ENCODE results near the gene ZNF444.

The ZNF444 gene

DNA sequence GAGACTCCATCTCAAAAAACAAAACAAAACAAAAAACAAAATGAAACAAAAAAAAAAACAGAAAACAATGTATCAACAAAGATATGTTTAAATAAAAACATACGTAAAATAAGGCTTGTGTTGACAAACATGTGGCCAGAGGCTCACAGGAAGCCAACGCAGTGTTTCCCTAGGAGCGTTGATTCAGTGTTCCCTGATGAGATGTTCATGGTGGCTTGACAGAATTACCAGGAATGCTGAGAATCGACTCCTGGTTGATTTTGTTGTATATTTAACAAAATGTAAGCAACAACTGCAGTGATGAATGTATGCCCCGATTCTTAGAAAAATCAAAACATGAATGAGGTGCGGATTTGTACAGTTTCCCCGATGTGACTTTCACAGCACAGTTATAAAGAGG, 11.1 kb upstream of the ZNF444 start:
- H3K4me3 ChIP-seq (ENCODE audit: low read length): no peak overlapping the region

DNA sequence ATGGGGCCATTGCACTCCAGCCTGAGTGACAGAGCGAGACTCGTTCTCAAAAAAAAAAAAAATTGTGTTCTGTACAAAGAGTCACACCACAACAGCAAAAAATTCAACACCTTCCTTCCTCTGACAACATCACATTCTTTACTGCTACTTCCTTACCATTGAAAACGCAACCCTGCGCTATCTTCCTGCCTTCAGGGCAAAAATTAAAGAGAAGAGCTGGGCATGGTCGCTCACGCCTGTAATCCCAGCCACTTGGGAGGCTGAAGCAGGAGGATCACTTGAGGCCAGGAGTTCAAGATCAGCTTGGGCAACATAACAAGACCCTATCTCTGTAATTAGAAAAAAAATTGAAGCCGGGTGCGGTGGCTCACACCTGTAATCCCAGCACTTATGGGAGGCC, 9.4 kb upstream of the ZNF444 start:
- H3K4me3 ChIP-seq (ENCODE audit: low read length): no peak overlapping the region
- no peak overlapping the region for H3K4me2 ChIP-seq (ENCODE audit: low read length)
- no peaks in the 10 kb centered on the region for H3K27me3 ChIP-seq (ENCODE audit: control insufficient read depth, insufficient read depth, low read length)
- H3K9me3 ChIP-seq (replicated peaks; ENCODE audit: low read length): no peaks in the 10 kb centered on the region
- H3K4me1 ChIP-seq (ENCODE audit: control insufficient read depth, insufficient read depth, low read length): peaks cover 14% of the 10 kb centered on the region
- no peaks in the 10 kb centered on the region for H3K36me3 ChIP-seq (ENCODE audit: insufficient read depth, low read length)
- H3K9ac ChIP-seq (ENCODE audit: low read depth, low read length): no peak overlapping the region

More for the DNA sequence above, 11.1 kb upstream of the ZNF444 start:
- Histone ChIP-seq H3K9me3 (replicated peaks; ENCODE audit: low read length) (no peaks in the 10 kb centered on the region), H3K4me1 (ENCODE audit: control insufficient read depth, insufficient read depth, low read length) (peaks cover 20% of the 10 kb centered on the region), H3K27me3 (ENCODE audit: control insufficient read depth, insufficient read depth, low read length) (no peaks in the 10 kb centered on the region), H3K9ac (ENCODE audit: low read depth, low read length) (no peak overlapping the region), H3K4me2 (ENCODE audit: low read length) (no peak overlapping the region), H3K36me3 (ENCODE audit: insufficient read depth, low read length) (no peaks in the 10 kb centered on the region)

DNA sequence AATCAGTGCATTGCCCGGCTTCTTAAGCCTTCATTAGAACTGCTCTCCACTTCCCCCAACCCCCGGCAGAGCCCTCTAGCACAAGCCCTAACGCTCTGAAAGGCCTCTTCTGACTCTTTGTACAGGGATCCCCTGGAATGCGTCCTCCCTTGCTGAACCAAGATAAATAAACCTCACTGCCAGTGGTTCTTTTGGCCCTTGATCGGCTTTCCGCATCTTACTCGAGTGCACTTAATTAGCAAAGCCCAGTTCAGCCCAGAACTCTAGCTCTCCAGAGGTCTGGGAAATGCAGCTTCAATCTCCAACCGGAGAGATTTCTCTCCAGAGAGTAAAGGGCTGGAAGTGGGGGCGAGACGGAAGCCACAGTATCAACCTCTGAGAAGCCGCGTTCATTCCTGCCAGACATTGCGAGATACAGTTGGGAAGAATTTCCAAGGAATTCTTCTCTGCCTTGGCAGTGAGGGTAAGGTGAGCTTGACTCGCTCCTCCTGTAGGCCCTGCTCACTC, 8.7 kb upstream of the ZNF444 start:
- H3K4me1 ChIP-seq (ENCODE audit: control insufficient read depth, insufficient read depth, low read length): peaks cover 14% of the 10 kb centered on the region
- no peaks in the 10 kb centered on the region for H3K36me3 ChIP-seq (ENCODE audit: insufficient read depth, low read length)
- H3K27me3 ChIP-seq (ENCODE audit: control insufficient read depth, insufficient read depth, low read length): no peaks in the 10 kb centered on the region
- H3K9ac ChIP-seq (ENCODE audit: low read depth, low read length): no peak overlapping the region
- peak overlapping the region; percentile 23 for H3K4me2 ChIP-seq (ENCODE audit: low read length)
- no peaks in the 10 kb centered on the region for H3K9me3 ChIP-seq (replicated peaks; ENCODE audit: low read length)
- no peak overlapping the region for H3K4me3 ChIP-seq (ENCODE audit: low read length)

DNA sequence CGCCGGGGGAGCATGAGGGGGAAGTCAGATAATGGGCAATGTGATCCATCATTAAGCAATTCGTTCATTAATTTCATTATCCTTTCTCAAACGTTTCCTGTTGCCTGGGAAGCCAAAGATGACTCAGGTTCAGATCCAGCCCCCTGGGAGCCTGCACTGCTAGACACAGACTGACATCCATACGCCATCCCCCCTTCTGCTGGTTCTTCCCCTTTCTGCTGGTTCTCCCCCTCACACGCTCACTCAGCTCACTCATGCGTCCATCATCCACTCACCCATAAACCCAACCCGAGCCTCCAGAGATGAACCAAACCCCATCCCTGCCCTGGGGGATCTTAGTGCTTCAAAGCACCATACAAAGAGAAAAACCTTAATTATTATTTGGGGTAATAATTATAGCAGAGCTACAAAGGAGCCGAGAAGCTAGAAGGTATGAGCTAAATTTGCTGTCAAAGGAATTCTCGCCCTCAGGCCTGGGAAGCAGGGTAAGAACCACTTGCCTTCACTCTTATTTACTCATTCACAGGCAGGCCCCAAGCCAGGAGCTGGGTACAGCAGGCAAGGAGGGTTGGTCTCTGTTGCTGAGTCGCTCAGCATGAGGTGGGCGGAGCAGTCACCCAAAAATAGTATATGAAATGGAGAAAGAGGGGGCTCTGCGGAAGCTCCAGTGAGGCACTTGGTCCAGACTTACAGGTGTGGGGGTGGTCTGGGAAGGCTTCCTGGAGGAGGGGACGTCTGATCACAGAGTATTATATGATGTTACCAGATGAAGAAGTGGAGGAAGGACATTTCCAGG, 7.0 kb upstream of the ZNF444 start:
- Histone ChIP-seq H3K4me1 (ENCODE audit: control insufficient read depth, insufficient read depth, low read length) (peaks cover 14% of the 10 kb centered on the region), H3K36me3 (ENCODE audit: insufficient read depth, low read length) (no peaks in the 10 kb centered on the region), H3K9ac (ENCODE audit: low read depth, low read length) (no peak overlapping the region), H3K27me3 (ENCODE audit: control insufficient read depth, insufficient read depth, low read length) (no peaks in the 10 kb centered on the region), H3K4me3 (ENCODE audit: low read length) (no peak overlapping the region), H3K4me2 (ENCODE audit: low read length) (no peak overlapping the region), H3K9me3 (replicated peaks; ENCODE audit: low read length) (no peaks in the 10 kb centered on the region)

DNA sequence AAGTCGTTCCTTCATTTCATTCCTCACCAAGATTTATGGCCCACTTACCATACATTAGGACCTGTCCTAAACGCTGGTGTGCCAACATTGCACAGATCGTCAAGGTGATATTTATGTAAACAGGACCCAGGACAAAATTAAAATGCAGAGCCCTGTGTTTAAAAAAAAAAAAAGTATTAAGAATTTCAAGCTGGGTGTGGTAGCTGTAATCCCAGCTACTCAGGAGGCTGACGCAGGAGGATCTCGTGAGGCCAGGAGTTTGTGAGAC, 6.5 kb upstream of the ZNF444 start:
- no peaks in the 10 kb centered on the region for H3K9me3 ChIP-seq (replicated peaks; ENCODE audit: low read length)

DNA sequence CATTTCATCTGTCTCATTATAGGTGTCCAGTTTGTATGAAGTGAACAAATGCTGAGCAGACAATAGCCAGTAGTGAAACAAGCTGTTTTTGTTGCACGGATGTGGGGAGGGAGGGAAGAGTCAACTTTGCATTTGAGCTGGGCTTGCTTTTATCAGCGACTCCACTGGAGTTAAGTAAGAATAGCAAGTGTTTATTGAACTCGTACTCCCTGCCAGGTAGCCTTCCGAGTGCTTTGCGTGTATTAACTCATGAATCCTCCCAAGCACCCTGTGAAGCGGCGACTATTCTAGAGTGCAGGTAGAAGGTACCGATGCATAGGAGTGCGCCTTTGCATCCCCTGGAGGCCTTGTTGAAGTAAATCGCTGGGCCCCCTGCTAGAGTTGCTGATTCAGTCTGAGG, 4.7 kb upstream of the ZNF444 start:
- peaks cover 19% of the 10 kb centered on the region for H3K4me1 ChIP-seq (ENCODE audit: control insufficient read depth, insufficient read depth, low read length)
- no peaks in the 10 kb centered on the region for H3K36me3 ChIP-seq (ENCODE audit: insufficient read depth, low read length)
- no peak overlapping the region for H3K9ac ChIP-seq (ENCODE audit: low read depth, low read length)
- no peaks in the 10 kb centered on the region for H3K9me3 ChIP-seq (replicated peaks; ENCODE audit: low read length)
- no peak overlapping the region for H3K4me2 ChIP-seq (ENCODE audit: low read length)
- no peak overlapping the region for H3K4me3 ChIP-seq (ENCODE audit: low read length)
- no peaks in the 10 kb centered on the region for H3K27me3 ChIP-seq (ENCODE audit: control insufficient read depth, insufficient read depth, low read length)

More for the DNA sequence above, 6.5 kb upstream of the ZNF444 start:
- H3K4me2 ChIP-seq (ENCODE audit: low read length): no peak overlapping the region
- H3K36me3 ChIP-seq (ENCODE audit: insufficient read depth, low read length): no peaks in the 10 kb centered on the region
- no peak overlapping the region for H3K4me3 ChIP-seq (ENCODE audit: low read length)
- H3K9ac ChIP-seq (ENCODE audit: low read depth, low read length): no peak overlapping the region
- H3K27me3 ChIP-seq (ENCODE audit: control insufficient read depth, insufficient read depth, low read length): no peaks in the 10 kb centered on the region
- H3K4me1 ChIP-seq (ENCODE audit: control insufficient read depth, insufficient read depth, low read length): peaks cover 14% of the 10 kb centered on the region

DNA sequence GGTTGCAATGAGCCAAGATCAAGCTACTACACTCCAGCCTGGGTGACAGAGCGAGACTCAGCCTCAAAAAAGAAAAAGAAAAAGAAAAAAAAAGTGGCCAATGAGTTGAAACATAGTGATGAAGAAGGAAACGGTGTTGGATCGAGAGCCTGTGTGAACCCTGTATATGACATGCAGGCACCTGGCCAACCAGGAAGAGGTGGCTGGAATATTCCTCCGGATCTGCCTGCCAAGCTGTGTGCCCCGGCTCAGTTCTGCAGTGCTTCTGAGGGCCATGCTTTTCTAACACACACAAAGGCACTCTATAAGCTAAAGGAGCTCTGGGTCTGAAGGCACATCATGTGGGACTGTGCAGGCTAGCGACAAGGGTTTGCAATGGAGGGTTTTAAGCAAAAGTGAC, 3.7 kb upstream of the ZNF444 start:
- Histone ChIP-seq H3K36me3 (ENCODE audit: insufficient read depth, low read length) (no peaks in the 10 kb centered on the region), H3K4me1 (ENCODE audit: control insufficient read depth, insufficient read depth, low read length) (peaks cover 21% of the 10 kb centered on the region), H3K4me3 (ENCODE audit: low read length) (no peak overlapping the region), H3K27me3 (ENCODE audit: control insufficient read depth, insufficient read depth, low read length) (no peaks in the 10 kb centered on the region), H3K9ac (ENCODE audit: low read depth, low read length) (no peak overlapping the region), H3K4me2 (ENCODE audit: low read length) (no peak overlapping the region), H3K9me3 (replicated peaks; ENCODE audit: low read length) (no peaks in the 10 kb centered on the region)

DNA sequence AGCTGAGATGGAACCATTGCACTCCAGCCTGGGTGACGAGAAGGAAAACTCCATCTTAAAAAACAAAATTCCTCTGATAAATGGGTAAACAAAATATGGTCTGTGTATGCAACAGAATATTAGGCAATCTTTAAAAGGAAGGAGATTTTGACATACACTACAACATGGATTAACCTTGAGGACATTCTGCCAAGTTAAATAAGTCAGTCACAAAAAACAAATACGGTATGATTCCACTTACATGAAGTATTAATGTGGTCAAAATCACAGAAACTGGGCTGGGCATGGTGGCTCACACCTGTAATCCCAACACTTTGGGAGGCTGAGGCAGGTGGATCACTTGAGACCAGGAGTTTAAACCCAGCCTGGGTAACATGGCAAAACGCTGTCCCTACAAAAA, 3.0 kb upstream of the ZNF444 start:
- Histone ChIP-seq H3K27me3 (ENCODE audit: control insufficient read depth, insufficient read depth, low read length) (no peaks in the 10 kb centered on the region), H3K4me3 (ENCODE audit: low read length) (no peak overlapping the region), H3K9ac (ENCODE audit: low read depth, low read length) (no peak overlapping the region), H3K36me3 (ENCODE audit: insufficient read depth, low read length) (no peaks in the 10 kb centered on the region), H3K9me3 (replicated peaks; ENCODE audit: low read length) (no peaks in the 10 kb centered on the region), H3K4me2 (ENCODE audit: low read length) (no peak overlapping the region), H3K4me1 (ENCODE audit: control insufficient read depth, insufficient read depth, low read length) (peaks cover 18% of the 10 kb centered on the region)

DNA sequence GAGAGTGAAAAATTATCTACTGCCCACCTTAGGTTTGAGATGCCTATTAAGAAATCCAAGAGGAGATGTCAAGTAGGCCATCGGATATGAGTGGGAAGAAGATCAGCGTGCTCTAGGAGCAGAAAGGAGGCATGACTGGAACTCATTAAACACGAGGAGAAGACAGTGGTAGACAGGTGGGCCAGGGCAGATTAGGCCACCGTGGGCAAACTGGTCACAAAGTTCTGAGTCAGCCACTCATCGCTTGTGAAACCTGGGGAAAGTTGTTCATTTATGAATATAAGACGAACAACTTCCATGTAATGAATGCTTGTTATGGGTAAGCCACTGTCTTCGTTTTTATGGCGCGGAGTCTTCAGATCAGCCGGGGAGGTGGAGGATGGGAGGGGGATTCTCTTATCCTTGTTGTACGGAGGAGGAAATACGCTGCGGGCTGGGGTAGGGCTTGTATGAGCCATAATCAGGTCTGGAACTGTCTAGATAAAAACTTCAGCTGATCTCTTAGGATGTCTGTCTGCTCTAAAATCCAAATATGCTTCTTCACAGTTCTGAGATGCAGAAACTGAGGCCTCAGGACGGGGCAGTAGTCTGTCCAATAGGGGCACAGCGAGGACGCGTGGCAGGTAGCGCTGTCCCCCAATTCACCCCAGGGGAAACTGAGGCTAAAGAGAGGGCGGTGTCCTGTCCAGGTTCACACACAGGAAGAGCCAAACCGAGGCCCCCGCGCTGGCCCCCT, 1.1 kb upstream of the ZNF444 start:
- Histone ChIP-seq H3K36me3 (ENCODE audit: insufficient read depth, low read length) (no peaks in the 10 kb centered on the region), H3K4me3 (ENCODE audit: low read length) (peak overlapping the region; percentile 70), H3K27me3 (ENCODE audit: control insufficient read depth, insufficient read depth, low read length) (no peaks in the 10 kb centered on the region), H3K4me1 (ENCODE audit: control insufficient read depth, insufficient read depth, low read length) (peaks cover 11% of the 10 kb centered on the region), H3K4me2 (ENCODE audit: low read length) (peak overlapping the region; percentile 83), H3K9ac (ENCODE audit: low read depth, low read length) (peak overlapping the region; percentile 69), H3K9me3 (replicated peaks; ENCODE audit: low read length) (no peaks in the 10 kb centered on the region)

DNA sequence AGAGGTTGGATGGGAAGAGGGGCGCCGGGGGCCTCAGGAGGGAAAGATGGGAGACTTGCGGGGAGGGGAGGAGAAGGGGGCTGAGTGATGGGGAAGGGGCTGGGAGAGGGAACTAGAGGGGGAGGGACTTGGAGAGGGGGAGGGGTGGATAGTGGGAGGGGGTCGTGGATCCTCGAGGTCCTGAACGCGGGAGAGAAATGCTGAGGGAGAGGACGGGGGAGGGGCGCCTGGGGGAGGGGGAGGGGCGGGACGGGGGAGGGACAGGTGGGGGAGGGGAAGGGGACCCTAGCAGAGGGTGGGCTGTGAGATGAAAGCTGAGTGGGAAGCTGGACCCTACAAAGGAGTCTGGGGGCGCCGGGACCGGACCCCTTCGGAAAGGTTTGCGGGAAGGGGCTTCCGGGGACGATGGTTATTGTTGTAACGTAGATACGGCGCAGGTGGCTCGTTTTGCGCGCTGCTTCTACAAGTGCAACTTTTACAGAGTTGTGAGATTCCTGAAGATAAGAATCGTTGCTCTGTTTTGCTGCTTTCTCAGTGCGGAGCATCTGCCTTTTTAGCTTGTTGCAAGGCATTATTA, 418 bp downstream of the ZNF444 start:
- Histone ChIP-seq H3K27me3 (ENCODE audit: control insufficient read depth, insufficient read depth, low read length) (no peaks in the 10 kb centered on the region), H3K9me3 (replicated peaks; ENCODE audit: low read length) (no peaks in the 10 kb centered on the region), H3K9ac (ENCODE audit: low read depth, low read length) (peak overlapping the region; percentile 28), H3K4me1 (ENCODE audit: control insufficient read depth, insufficient read depth, low read length) (peaks cover 11% of the 10 kb centered on the region), H3K4me3 (ENCODE audit: low read length) (peak overlapping the region; percentile 63), H3K4me2 (ENCODE audit: low read length) (peak overlapping the region; percentile 83), H3K36me3 (ENCODE audit: insufficient read depth, low read length) (no peaks in the 10 kb centered on the region)

DNA sequence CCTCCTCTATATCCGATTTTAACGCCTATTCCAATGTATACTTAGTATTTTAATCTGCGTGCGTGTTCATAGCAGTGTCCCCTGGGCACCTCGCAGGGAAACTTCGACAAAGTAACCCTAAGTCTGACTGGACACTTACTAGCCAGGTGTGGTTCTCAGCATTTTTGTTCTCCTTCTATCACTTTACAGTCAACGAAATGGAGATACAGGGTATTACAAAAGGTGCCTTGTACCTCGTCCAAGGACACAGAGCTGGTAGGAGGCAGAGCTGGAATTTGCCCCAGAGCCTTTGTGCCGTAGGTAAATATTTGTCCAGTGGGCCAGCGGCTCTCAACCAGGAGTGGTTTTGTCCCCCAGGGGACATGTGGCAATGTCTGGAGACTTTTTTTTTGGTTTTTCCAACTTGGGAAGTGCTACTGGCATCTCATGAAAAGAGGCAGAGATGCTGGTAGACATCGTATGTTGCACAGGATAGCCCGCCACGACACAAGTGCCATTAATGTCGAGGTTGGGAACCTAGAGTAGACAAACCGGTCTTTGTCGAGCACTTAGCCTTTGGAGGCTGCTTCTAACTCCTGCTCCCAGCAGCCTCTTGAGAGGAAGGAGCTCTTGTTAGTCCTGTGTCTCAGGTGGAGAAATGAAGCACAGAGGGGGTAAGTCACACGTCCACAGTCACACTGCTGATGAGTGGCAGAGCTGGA, 1.1 kb downstream of the ZNF444 start:
- H3K9ac ChIP-seq (ENCODE audit: low read depth, low read length): peak overlapping the region; percentile 28
- H3K9me3 ChIP-seq (replicated peaks; ENCODE audit: low read length): no peaks in the 10 kb centered on the region
- H3K36me3 ChIP-seq (ENCODE audit: insufficient read depth, low read length): peaks cover 5% of the 10 kb centered on the region
- H3K27me3 ChIP-seq (ENCODE audit: control insufficient read depth, insufficient read depth, low read length): no peaks in the 10 kb centered on the region
- H3K4me2 ChIP-seq (ENCODE audit: low read length): peak overlapping the region; percentile 79
- H3K4me3 ChIP-seq (ENCODE audit: low read length): peak overlapping the region; percentile 63
- H3K4me1 ChIP-seq (ENCODE audit: control insufficient read depth, insufficient read depth, low read length): peaks cover 11% of the 10 kb centered on the region
